Stomach smooth muscle (tissue), 2 donors: Measurements from ENCODE around the gene CD3D.

Source experiments
- H3K27ac ChIP-seq: one replicate; pipeline ENCODE4 v1.7.0; 2013; ENCODE audit warnings: mild to moderate bottlenecking, low read length, inconsistent platforms
- H3K27me3 ChIP-seq, 2 donors: one replicate each; pipeline ENCODE4 v1.7.0; 2013; ENCODE audit warnings: low read length in 2 of 2; ENCODE audit not compliant: insufficient read depth in 2 of 2, control insufficient read depth in 1 of 2
- H3K36me3 ChIP-seq, 2 donors: one replicate each; pipeline ENCODE4 v1.7.0; 2013; ENCODE audit warnings: low read length in 2 of 2; ENCODE audit not compliant: control insufficient read depth in 2 of 2, insufficient read depth in 2 of 2
- H3K4me1 ChIP-seq: one replicate; pipeline ENCODE4 v1.7.0; 2013; ENCODE audit warnings: low read length; ENCODE audit not compliant: control insufficient read depth, insufficient read depth
- H3K4me3 ChIP-seq, 2 donors: one replicate each; pipeline ENCODE4 v1.7.0; 2013; ENCODE audit warnings: low read length in 2 of 2
- H3K9ac ChIP-seq, 2 donors: one replicate each; pipeline ENCODE4 v1.7.0; 2013; ENCODE audit warnings: low read length in 2 of 2, mild to moderate bottlenecking in 1 of 2
- H3K9me3 ChIP-seq, 2 donors: one replicate each; pipeline ENCODE4 v1.7.0; 2013; ENCODE audit warnings: low read length in 2 of 2; ENCODE audit not compliant: control insufficient read depth in 2 of 2
- donor health status: healthy.
- donor health status: Pancreatic carcinoma.

Gene CD3D

DNA sequence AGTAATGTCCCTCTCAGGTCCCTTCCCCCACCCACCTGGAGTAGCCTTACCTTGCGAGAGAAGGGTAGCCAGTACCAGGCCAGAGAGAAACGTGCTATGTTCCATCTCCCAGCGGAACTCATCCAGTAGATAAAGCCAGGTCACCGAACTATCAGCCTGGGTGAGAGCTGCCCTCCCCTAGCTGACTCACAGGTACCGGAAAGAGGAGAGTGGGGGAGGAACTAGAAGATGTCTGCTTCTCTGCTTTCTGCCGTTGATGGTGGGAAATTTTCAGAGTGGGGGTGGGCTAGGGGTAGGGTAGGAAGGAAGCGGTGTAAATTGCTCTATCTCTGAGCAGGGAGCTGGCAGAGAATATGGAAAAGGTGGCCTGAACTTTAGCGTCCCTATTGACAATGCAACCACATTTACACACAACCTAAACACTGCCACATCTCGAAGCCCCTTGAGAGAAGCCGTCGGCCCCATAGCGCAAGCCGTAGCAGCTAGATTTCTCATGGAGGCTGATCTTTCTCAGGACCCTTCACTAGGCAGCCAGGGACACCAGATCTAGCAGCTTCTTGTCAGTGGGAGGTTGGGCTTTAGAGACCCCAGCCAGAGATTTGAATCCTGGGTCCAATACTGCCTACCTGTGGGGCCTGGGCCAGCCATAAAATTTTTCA lies at the start of gene CD3D:
TSS of gene CD3D (minus strand) at position 203 of the 659 bp plus-strand sequence. CDS start at position 105, 98 bp downstream.
- H3K4me1 ChIP-seq, result no peaks in the 10 kb centered on the region
- H3K27me3 ChIP-seq, result peaks cover 13 to 16% of the 10 kb centered on the region in 2 donors
- H3K9ac ChIP-seq, result no peak within 1 kb of the TSS
- no peaks in the 10 kb centered on the region for H3K36me3 ChIP-seq
- no peaks in the 10 kb centered on the region for H3K9me3 ChIP-seq
- H3K4me3 ChIP-seq, result no peak within 1 kb of the TSS
- H3K27ac ChIP-seq, result no peak within 1 kb of the TSS

DNA sequence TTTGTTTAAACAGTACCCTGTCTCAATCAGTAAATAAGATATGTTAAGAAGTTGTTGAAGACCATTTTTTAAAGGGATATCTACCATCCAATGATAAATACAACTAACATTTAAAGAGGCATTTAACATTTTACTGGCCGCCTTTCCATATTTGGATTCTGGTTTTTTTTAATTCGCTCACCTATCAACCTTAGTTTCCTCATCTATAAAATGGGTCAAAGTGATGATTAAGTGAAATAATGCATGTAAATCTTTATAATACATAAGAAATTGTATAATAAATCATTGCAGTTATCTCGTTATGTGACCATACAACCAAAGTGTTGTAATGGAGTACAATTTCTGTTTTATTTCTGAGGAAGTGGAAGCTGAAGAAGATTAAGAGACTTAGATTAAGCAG lies 41.2 kb upstream of the CD3D start:
- Histone ChIP-seq H3K27me3 (no peaks in the 10 kb centered on the region), H3K27ac (no peak overlapping the region), H3K4me1 (no peaks in the 10 kb centered on the region), H3K36me3 (peaks cover 65 to 79% of the 10 kb centered on the region in 2 donors), H3K4me3 (no peak overlapping the region), H3K9me3 (no peaks in the 10 kb centered on the region), H3K9ac (no peak overlapping the region)

DNA sequence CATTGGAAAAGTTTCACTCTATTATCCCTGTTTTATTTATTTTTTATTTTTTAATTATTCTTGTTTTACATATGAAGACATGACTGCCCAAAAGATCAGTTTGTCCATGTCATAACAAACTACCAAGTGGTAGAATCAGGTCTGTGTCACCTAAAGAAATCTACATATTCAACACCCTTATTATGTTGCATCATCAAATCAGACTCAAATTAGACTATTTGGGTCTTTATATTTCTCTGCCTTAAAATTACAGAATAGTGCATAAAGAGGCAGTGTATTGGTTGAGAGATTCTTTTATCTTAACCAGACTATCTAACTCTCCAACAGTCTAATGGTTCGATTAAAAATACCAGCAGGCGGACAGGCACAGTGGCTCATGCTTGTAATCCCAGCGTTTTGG lies 40.4 kb upstream of the CD3D start:
- H3K36me3 ChIP-seq, result peaks cover 68 to 78% of the 10 kb centered on the region in 2 donors
- no peak overlapping the region for H3K4me3 ChIP-seq
- H3K9ac ChIP-seq, result no peak overlapping the region
- H3K9me3 ChIP-seq, result no peaks in the 10 kb centered on the region
- H3K27ac ChIP-seq, result no peak overlapping the region
- no peaks in the 10 kb centered on the region for H3K4me1 ChIP-seq
- no peaks in the 10 kb centered on the region for H3K27me3 ChIP-seq

DNA sequence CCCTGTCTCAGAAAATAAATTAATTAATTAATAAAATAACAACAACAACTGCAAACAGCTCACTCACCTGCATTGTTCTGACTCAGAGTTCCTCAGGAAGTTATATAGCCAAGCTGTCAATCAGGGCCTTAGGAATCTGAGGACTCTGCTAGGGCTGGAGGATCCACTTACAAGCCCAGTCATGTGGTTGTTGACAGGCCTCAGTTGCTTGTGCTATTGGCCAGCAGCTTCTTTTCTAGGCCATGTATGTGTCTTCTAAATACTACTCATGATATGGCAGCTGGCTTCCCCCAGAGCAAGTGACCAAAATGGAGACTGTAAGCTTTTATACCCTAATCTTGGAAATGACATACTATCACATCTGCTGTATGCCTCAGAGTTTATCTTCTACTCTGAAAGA lies 38.1 kb upstream of the CD3D start:
- Histone ChIP-seq H3K9ac (no peak overlapping the region), H3K9me3 (no peaks in the 10 kb centered on the region), H3K27ac (no peak overlapping the region), H3K27me3 (no peaks in the 10 kb centered on the region), H3K36me3 (peaks cover 60 to 66% of the 10 kb centered on the region in 2 donors), H3K4me1 (no peaks in the 10 kb centered on the region), H3K4me3 (no peak overlapping the region)

DNA sequence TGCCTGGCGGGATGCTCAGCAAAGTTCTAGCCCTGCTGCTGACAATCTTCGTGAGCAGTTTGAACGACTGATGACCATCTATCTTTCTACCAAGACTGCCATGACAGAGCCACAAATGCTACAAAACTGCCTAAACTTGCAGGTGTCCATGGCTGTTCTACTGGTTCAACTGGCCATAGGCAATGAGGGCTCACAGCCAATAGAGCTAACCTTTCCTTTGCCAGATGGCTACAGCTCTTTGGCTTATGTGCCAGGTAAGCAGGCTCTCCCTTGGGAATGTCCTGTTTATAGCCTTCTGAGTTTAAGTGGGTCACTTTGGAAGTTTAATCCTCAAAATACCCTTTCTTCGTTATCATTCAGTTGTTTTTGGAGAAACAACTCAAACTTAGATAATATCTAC lies 37.0 kb upstream of the CD3D start:
- H3K27ac ChIP-seq, result no peak overlapping the region
- no peaks in the 10 kb centered on the region for H3K4me1 ChIP-seq
- H3K36me3 ChIP-seq, result peaks cover 56 to 60% of the 10 kb centered on the region in 2 donors
- no peak overlapping the region for H3K4me3 ChIP-seq
- H3K9ac ChIP-seq, result no peak overlapping the region
- no peaks in the 10 kb centered on the region for H3K9me3 ChIP-seq
- no peaks in the 10 kb centered on the region for H3K27me3 ChIP-seq

DNA sequence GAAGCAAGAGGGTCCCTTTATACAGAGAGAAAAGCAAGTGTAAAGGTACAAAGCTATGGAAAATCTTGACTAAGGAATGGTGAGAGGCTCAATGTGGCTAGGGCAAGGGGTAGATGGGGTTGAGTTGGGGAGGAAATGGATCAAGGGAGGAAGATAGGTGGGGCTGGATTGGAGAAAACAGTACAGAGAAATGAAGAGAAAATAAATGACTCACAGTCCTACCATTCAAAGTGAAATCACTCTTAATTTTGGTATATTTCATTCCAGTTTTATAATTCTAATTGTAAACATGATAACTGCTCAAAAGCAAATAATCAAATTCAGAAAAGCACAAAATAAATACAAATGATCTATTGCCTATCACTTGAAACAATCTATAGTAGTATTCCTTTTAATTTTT lies 33.5 kb upstream of the CD3D start:
- no peaks in the 10 kb centered on the region for H3K9me3 ChIP-seq
- no peak overlapping the region for H3K4me3 ChIP-seq
- H3K36me3 ChIP-seq, result peaks cover 57 to 58% of the 10 kb centered on the region in 2 donors
- no peak overlapping the region for H3K9ac ChIP-seq
- H3K27ac ChIP-seq, result no peak overlapping the region
- H3K4me1 ChIP-seq, result no peaks in the 10 kb centered on the region
- H3K27me3 ChIP-seq, result no peaks in the 10 kb centered on the region

DNA sequence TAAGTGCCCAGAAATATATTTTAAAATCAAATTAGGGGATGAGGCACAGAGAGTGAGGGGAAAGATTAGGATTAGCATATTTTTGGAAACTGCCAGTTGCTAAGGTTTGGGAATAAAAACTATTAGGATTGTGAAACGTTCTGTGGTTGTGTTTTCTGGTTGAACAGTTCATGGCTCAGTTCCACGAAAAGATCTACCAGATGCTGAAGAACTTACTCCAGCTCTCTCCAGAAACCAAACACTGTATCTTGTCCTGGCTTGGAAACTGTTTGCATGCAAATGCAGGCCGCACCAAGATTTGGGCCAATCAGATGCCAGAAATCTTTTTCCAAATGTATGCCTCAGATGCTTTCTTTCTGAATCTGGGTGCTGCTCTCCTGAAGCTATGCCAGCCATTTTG lies 32.2 kb upstream of the CD3D start:
- no peak overlapping the region for H3K27ac ChIP-seq
- H3K36me3 ChIP-seq, result peaks cover 56 to 62% of the 10 kb centered on the region in 2 donors
- H3K4me1 ChIP-seq, result no peaks in the 10 kb centered on the region
- H3K27me3 ChIP-seq, result no peaks in the 10 kb centered on the region
- no peaks in the 10 kb centered on the region for H3K9me3 ChIP-seq
- no peak overlapping the region for H3K4me3 ChIP-seq
- H3K9ac ChIP-seq, result no peak overlapping the region

DNA sequence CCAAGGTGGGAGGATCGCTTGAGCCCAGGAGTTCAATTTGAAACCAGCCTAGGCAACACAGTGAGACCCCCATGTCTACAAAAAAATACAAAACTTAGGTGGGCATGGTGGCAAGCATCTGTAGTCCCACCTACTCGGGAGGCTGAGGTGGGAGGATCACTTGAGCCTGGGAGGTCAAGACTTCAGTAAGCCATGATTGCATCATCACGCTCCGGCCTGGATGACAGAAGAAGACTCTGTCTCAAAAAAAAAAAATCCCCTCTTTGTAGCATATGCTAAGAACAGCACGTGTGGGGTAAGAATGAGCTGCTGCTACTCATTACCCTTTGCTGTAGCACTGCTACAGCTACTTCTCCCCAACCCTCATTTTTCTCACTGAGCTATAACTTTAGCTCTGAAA lies 31.4 kb upstream of the CD3D start:
- no peaks in the 10 kb centered on the region for H3K9me3 ChIP-seq
- no peak overlapping the region for H3K9ac ChIP-seq
- peaks cover 55 to 62% of the 10 kb centered on the region in 2 donors for H3K36me3 ChIP-seq
- no peak overlapping the region for H3K27ac ChIP-seq
- H3K27me3 ChIP-seq, result no peaks in the 10 kb centered on the region
- H3K4me3 ChIP-seq, result no peak overlapping the region
- no peaks in the 10 kb centered on the region for H3K4me1 ChIP-seq

DNA sequence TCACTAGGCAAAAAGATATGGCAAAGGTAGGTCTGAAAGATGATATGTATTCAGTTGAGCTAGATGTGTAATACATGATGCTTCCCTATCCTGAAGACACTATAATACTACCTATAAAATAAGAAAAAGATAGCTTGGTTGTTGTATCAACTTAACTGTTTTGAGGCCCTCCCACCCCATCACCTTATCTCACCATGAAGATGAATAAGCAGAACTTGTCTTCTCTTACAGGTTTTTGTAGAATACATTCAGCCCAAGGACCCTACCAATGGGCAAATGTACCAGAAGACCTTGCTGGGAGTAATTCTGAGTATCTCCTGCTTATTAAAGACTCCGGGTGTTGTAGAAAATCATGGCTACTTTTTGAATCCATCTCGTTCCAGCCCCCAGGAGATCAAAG lies 30.8 kb upstream of the CD3D start:
- no peak overlapping the region for H3K4me3 ChIP-seq
- no peak overlapping the region for H3K27ac ChIP-seq
- H3K27me3 ChIP-seq, result no peaks in the 10 kb centered on the region
- H3K4me1 ChIP-seq, result no peaks in the 10 kb centered on the region
- H3K36me3 ChIP-seq, result peaks cover 58 to 64% of the 10 kb centered on the region in 2 donors
- H3K9ac ChIP-seq, result no peak overlapping the region
- H3K9me3 ChIP-seq, result no peaks in the 10 kb centered on the region

DNA sequence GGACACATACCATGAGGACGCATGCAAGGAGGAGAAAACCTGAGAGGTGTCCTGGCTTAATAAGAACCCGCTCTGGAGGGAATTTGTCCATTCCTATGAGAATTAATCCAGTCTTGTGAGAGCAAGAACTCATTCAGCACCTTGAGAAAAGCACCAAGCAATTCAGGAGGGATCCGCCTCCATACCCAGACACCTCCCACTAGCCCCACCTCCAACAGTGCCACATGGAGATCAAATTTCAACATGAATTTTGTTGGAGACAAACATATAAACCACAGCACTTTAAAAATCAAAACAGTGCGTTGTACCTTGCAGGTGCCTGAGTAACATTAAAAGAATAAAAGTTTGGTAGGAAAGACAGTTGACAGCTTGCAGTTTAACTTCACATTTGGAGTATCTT lies 28.3 kb upstream of the CD3D start:
- H3K36me3 ChIP-seq, result peaks cover 57 to 59% of the 10 kb centered on the region in 2 donors
- no peak overlapping the region for H3K9ac ChIP-seq
- H3K4me3 ChIP-seq, result no peak overlapping the region
- no peaks in the 10 kb centered on the region for H3K27me3 ChIP-seq
- no peaks in the 10 kb centered on the region for H3K4me1 ChIP-seq
- H3K9me3 ChIP-seq, result no peaks in the 10 kb centered on the region
- H3K27ac ChIP-seq, result no peak overlapping the region

DNA sequence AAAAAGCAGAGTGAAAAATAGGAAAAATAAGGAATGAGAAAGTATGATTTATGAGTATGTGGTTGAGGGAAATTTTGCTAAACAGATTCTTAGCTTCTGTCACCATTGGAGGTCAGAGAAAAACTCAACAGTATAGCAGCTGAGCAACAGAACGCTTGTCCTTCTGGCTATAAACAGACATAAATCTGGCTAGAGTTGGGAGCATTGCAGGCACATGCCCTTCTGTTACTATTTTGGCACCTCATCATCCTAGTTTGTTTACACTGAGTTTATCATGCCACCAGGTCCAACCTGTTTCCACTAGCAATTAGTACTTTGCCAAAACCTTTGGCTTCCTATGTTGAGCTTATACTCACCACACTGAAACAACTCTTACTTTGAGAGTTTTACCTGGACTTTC lies 23.8 kb upstream of the CD3D start:
- peaks cover 36 to 38% of the 10 kb centered on the region in 2 donors for H3K36me3 ChIP-seq
- no peaks in the 10 kb centered on the region for H3K4me1 ChIP-seq
- H3K4me3 ChIP-seq, result no peak overlapping the region
- no peak overlapping the region for H3K27ac ChIP-seq
- H3K9ac ChIP-seq, result no peak overlapping the region
- no peaks in the 10 kb centered on the region for H3K9me3 ChIP-seq
- no peaks in the 10 kb centered on the region for H3K27me3 ChIP-seq
